Natural killer cell (primary cell): ENCODE measurements around the gene PRR5L. TPM values are rescaled to one million over a fixed set of nuclear protein-coding genes. Genes with fewer than 3 reads are reported as not detected.

Experiments used
- ATAC-seq, 3 donors: fragments of 150-1000 bp in 2 of 3; fragments of 200-7000 bp in 1 of 3; cut with Tn5 transposase; 1 replicate in 1 of 3; 2 replicates in 2 of 3; pipeline ENCODE4 v1.10.0; 2021; ENCODE audit warnings: mild to moderate bottlenecking in 2 of 3, moderate library complexity in 2 of 3
- DNase-seq, 2 donors: peaks; one replicate each; pipeline versions ENCODE4 v3.0.0 to v3.0.0-alpha.2; 2013 to 2021; ENCODE audit warnings: mixed read lengths in 1 of 2
- H3K27ac ChIP-seq: one replicate; pipeline ENCODE4 v1.5.1; 2013; ENCODE audit warnings: mild to moderate bottlenecking, low read length
- H3K27me3 ChIP-seq: one replicate; pipeline ENCODE4 v1.6.1; 2013; ENCODE audit warnings: low read length; ENCODE audit not compliant: control insufficient read depth, insufficient read depth
- H3K36me3 ChIP-seq: one replicate; pipeline ENCODE4 v1.6.1; 2013; ENCODE audit warnings: low read length; ENCODE audit not compliant: control insufficient read depth, insufficient read depth
- H3K4me1 ChIP-seq: one replicate; pipeline ENCODE4 v1.6.1; 2013; ENCODE audit warnings: low read length; ENCODE audit not compliant: control insufficient read depth, insufficient read depth
- H3K4me3 ChIP-seq: one replicate; pipeline ENCODE4 v1.5.1; 2013; ENCODE audit warnings: low read length
- H3K9me3 ChIP-seq: one replicate; pipeline ENCODE4 v1.6.1; 2013; ENCODE audit warnings: low read length; ENCODE audit not compliant: control insufficient read depth, insufficient read depth
- H3K27ac Mint-ChIP-seq, 2 donors: one replicate each; pipeline ENCODE4 v1.8.0; 2022; ENCODE audit warnings: mild to moderate bottlenecking in 2 of 2, mixed read lengths in 2 of 2, moderate library complexity in 1 of 2
- H3K27me3 Mint-ChIP-seq, 2 donors: one replicate each; pipeline ENCODE4 v1.8.0; 2022; ENCODE audit warnings: low read depth in 2 of 2, mixed read lengths in 2 of 2
- H3K36me3 Mint-ChIP-seq: one replicate; pipeline ENCODE4 v1.8.0; 2022; ENCODE audit warnings: mixed read lengths
- H3K4me1 Mint-ChIP-seq, 2 donors: one replicate each; pipeline ENCODE4 v1.8.0; 2022; ENCODE audit warnings: mixed read lengths in 2 of 2
- H3K4me3 Mint-ChIP-seq: one replicate; pipeline ENCODE4 v1.8.0; 2022; ENCODE audit warnings: mild to moderate bottlenecking, moderate library complexity, mixed read lengths
- H3K9me3 Mint-ChIP-seq, 2 donors: one replicate each; pipeline ENCODE4 v1.8.0; 2022; ENCODE audit warnings: mixed read lengths in 2 of 2
- WGBS: methylation state at CpG from one replicate; pipeline ENCODE4 v1.1.7; 2013; ENCODE audit warnings: missing lambda C conversion rate; ENCODE audit not compliant: insufficient coverage; 5-methylcytosine and 5-hydroxymethylcytosine counted together
- intact Hi-C: fragments of 100-400 bp; cut with micrococcal nuclease; formaldehyde crosslinking; loops from one replicate; pipeline ENCODE4 v1.14.2; 2022
- total RNA-seq, 4 donors: library from RNA; stranded (reverse); fragments of 120-200 nt in 1 of 4; gene quantifications; one replicate each; pipeline versions ENCODE4 v1.2.3 to v1.2.4, GENCODE V29; 2013 to 2022
- TF ChIP-seq, protein P1 (sequence below): fragments of 200-600 bp; IDR thresholded peaks from one replicate; pipeline ENCODE4 v1.8.0; 2022; ENCODE audit warnings: antibody characterized with exemption

PRR5L gene
- total RNA-seq, 3 donors from 2014 or later (not counting 1 experiment from before 2014, with no cell fraction given) = 128 to 367 (median 303) TPM

DNA sequence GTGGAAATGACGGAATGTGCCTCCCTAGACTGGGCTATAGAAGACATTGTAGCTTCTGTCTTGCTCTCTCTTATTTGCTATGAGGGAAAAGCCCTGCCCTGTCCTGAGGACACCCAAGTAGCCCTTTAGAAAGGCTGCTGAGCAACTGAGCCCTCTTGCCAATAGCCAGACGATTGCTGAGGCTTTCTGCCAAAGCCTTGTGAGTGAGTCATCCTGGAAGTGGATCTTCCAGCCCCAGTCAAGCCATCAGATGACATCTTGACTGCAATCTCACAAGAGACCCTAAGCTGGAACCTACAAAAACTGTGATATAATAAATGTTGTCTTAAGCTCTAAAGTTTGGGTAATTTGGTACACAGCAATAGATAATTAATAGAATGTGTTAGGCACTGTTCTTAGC, 217.9 kb downstream of the PRR5L start:
- Mint-ChIP-seq H3K4me1 (peaks cover 13 to 20% of the 10 kb centered on the region in 2 donors), H3K27me3 (peaks cover 3 to 14% of the 10 kb centered on the region in 2 donors), H3K9me3 (no peaks in the 10 kb centered on the region), H3K4me3 (no peak overlapping the region), H3K36me3 (no peaks in the 10 kb centered on the region), H3K27ac (no peak overlapping the region)
- intact Hi-C loops = no loop called here
- no peak overlapping the region for H3K4me3 ChIP-seq
- no peaks in the 10 kb centered on the region for H3K9me3 ChIP-seq
- no peaks in the 10 kb centered on the region for H3K27me3 ChIP-seq
- H3K4me1 ChIP-seq = peaks cover 11% of the 10 kb centered on the region
- H3K36me3 ChIP-seq = no peaks in the 10 kb centered on the region
- 75% methylated on average over 2 of the region's 2 CpGs for WGBS
- TF ChIP-seq, protein P1, sequence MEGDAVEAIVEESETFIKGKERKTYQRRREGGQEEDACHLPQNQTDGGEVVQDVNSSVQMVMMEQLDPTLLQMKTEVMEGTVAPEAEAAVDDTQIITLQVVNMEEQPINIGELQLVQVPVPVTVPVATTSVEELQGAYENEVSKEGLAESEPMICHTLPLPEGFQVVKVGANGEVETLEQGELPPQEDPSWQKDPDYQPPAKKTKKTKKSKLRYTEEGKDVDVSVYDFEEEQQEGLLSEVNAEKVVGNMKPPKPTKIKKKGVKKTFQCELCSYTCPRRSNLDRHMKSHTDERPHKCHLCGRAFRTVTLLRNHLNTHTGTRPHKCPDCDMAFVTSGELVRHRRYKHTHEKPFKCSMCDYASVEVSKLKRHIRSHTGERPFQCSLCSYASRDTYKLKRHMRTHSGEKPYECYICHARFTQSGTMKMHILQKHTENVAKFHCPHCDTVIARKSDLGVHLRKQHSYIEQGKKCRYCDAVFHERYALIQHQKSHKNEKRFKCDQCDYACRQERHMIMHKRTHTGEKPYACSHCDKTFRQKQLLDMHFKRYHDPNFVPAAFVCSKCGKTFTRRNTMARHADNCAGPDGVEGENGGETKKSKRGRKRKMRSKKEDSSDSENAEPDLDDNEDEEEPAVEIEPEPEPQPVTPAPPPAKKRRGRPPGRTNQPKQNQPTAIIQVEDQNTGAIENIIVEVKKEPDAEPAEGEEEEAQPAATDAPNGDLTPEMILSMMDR = no peak
- ATAC-seq (no peak), DNase-seq (no peak)
- H3K27ac ChIP-seq = no peak overlapping the region

Other genes starting within 250 kb of the PRR5L start
- gene COMMD9, start 6.9 kb upstream of the PRR5L start, total RNA-seq = 10 to 100 TPM; 64.6 to 79.1 (median 74.0) TPM
- 10 to 100 TPM; 37.9 to 43.3 (median 40.2) TPM for gene TRAF6, start 214.0 kb downstream of the PRR5L start, total RNA-seq